ENCODE data around the gene HIPK4. TPM values are rescaled to one million over a fixed set of nuclear protein-coding genes. Genes with fewer than 3 reads are reported as not detected.

Gene HIPK4
- total RNA-seq, 2 experiments from 2014 or later = not detected

Other genes starting within 250 kb of the HIPK4 start
- 1 to 10 TPM; 8.3 to 9.3 TPM for gene MAP3K10, start 198.8 kb downstream of the HIPK4 start, total RNA-seq
- gene TTC9B, start 171.8 kb downstream of the HIPK4 start, total RNA-seq = not detected
- gene CCNP, start 163.5 kb downstream of the HIPK4 start, total RNA-seq = not detected
- 100 to 1,000 TPM; 139 to 141 TPM for gene AKT2, start 104.8 kb downstream of the HIPK4 start, total RNA-seq
- gene C19orf47, start 41.8 kb downstream of the HIPK4 start, total RNA-seq = 10 to 100 TPM; 26.1 to 28.1 TPM
- 10 to 100 TPM; 41.8 to 44.2 TPM for gene PLD3, start 41.5 kb downstream of the HIPK4 start, total RNA-seq
- gene PRX, start 23.2 kb upstream of the HIPK4 start, total RNA-seq = under 1 TPM; 0.64 to 0.84 TPM
- 1 to 10 TPM; 10.0 TPM for gene SERTAD1, start 35.8 kb upstream of the HIPK4 start, total RNA-seq
- 1 to 10 TPM; 4.4 to 5.3 TPM for gene SERTAD3, start 54.2 kb upstream of the HIPK4 start, total RNA-seq
- gene BLVRB, start 75.6 kb upstream of the HIPK4 start, total RNA-seq = 10 to 100 TPM; 15.1 to 15.2 TPM
- gene SPTBN4, start 76.8 kb upstream of the HIPK4 start, total RNA-seq = 1 to 10 TPM; 1.1 to 2.9 TPM
- 10 to 100 TPM; 71.1 to 74.5 TPM for gene SHKBP1, start 186.7 kb upstream of the HIPK4 start, total RNA-seq
- 100 to 1,000 TPM in 1 of 2 experiments, 10 to 100 TPM in 1; 99.3 to 102 TPM for gene LTBP4, start 211.2 kb upstream of the HIPK4 start, total RNA-seq